Caco-2 (cell line): ENCODE results near the gene COQ10B. TPM values are rescaled to one million over a fixed set of nuclear protein-coding genes. Genes with fewer than 3 reads are reported as not detected.

ENCODE experiments used
- Bru-seq: library from RNA; stranded (reverse); fragments of 400-500 nt; gene quantifications from one replicate; lab custom pipeline; 2021; lab: Mats Ljungman, UMichigan
- BruChase-seq, 2 experiments: library from RNA; stranded (reverse); fragments of 400-500 nt; gene quantifications; one replicate each; lab custom pipeline; 2021; lab: Mats Ljungman, UMichigan
- BruUV-seq: library from RNA; stranded (reverse); fragments of 400-500 nt; replicated peaks from 2 replicates; lab custom pipeline; 2021; lab: Mats Ljungman, UMichigan
- CTCF ChIA-PET: fragments of 300-600 bp; sonication (Branson Sonifier 250); formaldehyde crosslinking; loops from one replicate; lab custom pipeline; 2022; ENCODE audit warnings: antibody characterized with exemption; lab: Charles Lee
- POLR2A ChIA-PET: fragments of 300-600 bp; sonication (Branson Sonifier 250); formaldehyde crosslinking; loops from one replicate; lab custom pipeline; 2022; ENCODE audit warnings: antibody characterized with exemption; lab: Charles Lee
- DNase-seq, 2 experiments: peaks; one replicate each; pipeline versions ENCODE4 v3.0.0 to v3.0.0-alpha.2; 2020 to 2022
- H3K27me3 ChIP-seq: replicated peaks from 2 replicates; pipeline ENCODE4 v1.6.0; 2011; ENCODE audit warnings: low read length; ENCODE audit not compliant: control insufficient read depth, insufficient read depth
- H3K36me3 ChIP-seq: 2 replicates; pipeline ENCODE4 v1.5.1; 2011; ENCODE audit warnings: low read length; ENCODE audit not compliant: control insufficient read depth, insufficient read depth
- H3K4me1 ChIP-seq: fragments of 250-450 bp; sonication (Bioruptor Pico); 2 replicates; pipeline ENCODE4 v1.5.1; 2020; ENCODE audit warnings: mild to moderate bottlenecking
- H3K4me3 ChIP-seq: 2 replicates; pipeline ENCODE4 v1.5.1; 2011; ENCODE audit warnings: low read depth, mild to moderate bottlenecking, control low read depth, low read length
- H3K9me3 ChIP-seq: fragments of 250-450 bp; sonication (Bioruptor Pico); 2 replicates; pipeline ENCODE4 v1.5.1; 2020; ENCODE audit warnings: mild to moderate bottlenecking, moderate library complexity
- H3K27ac Mint-ChIP-seq: one replicate; pipeline ENCODE4 v1.8.0; 2022; ENCODE audit warnings: mixed read lengths; ENCODE audit not compliant: unreplicated experiment
- H3K27me3 Mint-ChIP-seq: one replicate; pipeline ENCODE4 v1.8.0; 2022; ENCODE audit warnings: mixed read lengths; ENCODE audit not compliant: insufficient read depth, unreplicated experiment
- H3K36me3 Mint-ChIP-seq: one replicate; pipeline ENCODE4 v1.8.0; 2022; ENCODE audit warnings: mild to moderate bottlenecking, mixed read lengths; ENCODE audit not compliant: insufficient read depth, unreplicated experiment
- H3K4me1 Mint-ChIP-seq: one replicate; pipeline ENCODE4 v1.8.0; 2022; ENCODE audit warnings: low read depth, mixed read lengths; ENCODE audit not compliant: unreplicated experiment
- H3K4me3 Mint-ChIP-seq: one replicate; pipeline ENCODE4 v1.8.0; 2022; ENCODE audit warnings: mild to moderate bottlenecking, moderate library complexity, mixed read lengths; ENCODE audit not compliant: unreplicated experiment
- H3K9me3 Mint-ChIP-seq: one replicate; pipeline ENCODE4 v1.8.0; 2022; ENCODE audit warnings: mixed read lengths; ENCODE audit not compliant: unreplicated experiment
- intact Hi-C: fragments of 100-400 bp; cut with micrococcal nuclease; formaldehyde crosslinking; loops from one replicate; pipeline ENCODE4 v1.10.0; 2022; ENCODE audit not compliant: unreplicated experiment
- long read RNA-seq: library from polyadenylated mRNA; stranded (forward); transcript quantifications from one replicate; pipeline ENCODE4 v2.0.0, GENCODE V29; 2022
- total RNA-seq: library from RNA; stranded (reverse); gene quantifications from 2 replicates; pipeline ENCODE4 v1.2.3, GENCODE V29; 2022
- TF ChIP-seq, protein P1 (sequence below), 2 experiments: fragments of 200-600 bp in 1 of 2; IDR thresholded peaks; 1 replicate in 1 of 2; 2 replicates in 1 of 2; pipeline versions ENCODE4 v1.5.1 to v1.8.0; 2011 to 2022; ENCODE audit warnings: antibody characterized with exemption in 1 of 2, control low read depth in 1 of 2, inconsistent platforms in 1 of 2, low read depth in 1 of 2, low read length in 1 of 2, mild to moderate bottlenecking in 1 of 2, moderate library complexity in 1 of 2; ENCODE audit not compliant: insufficient read depth in 1 of 2, severe bottlenecking in 1 of 2, unreplicated experiment in 1 of 2

Gene COQ10B
- total RNA-seq (22.5 and 25.0 TPM in 2 replicates), Bru-seq, nascent RNA (percentile 78 among the genes with signal in this experiment), BruChase-seq, experiment 1, labeled RNA remaining after a 2-hour chase (percentile 86 among the genes with signal in this experiment), BruChase-seq, experiment 2, labeled RNA remaining after a 6-hour chase (percentile 74 among the genes with signal in this experiment)
- long read RNA-seq, transcript COQ10B-201 (5 exons, 2,239 nt) = major isoform, 102 of 112 reads
- long read RNA-seq, partial matches to known transcripts = 1 of 112 reads
- long read RNA-seq, other reads (novel, unspliced or antisense) = 3 of 112 reads

DNA sequence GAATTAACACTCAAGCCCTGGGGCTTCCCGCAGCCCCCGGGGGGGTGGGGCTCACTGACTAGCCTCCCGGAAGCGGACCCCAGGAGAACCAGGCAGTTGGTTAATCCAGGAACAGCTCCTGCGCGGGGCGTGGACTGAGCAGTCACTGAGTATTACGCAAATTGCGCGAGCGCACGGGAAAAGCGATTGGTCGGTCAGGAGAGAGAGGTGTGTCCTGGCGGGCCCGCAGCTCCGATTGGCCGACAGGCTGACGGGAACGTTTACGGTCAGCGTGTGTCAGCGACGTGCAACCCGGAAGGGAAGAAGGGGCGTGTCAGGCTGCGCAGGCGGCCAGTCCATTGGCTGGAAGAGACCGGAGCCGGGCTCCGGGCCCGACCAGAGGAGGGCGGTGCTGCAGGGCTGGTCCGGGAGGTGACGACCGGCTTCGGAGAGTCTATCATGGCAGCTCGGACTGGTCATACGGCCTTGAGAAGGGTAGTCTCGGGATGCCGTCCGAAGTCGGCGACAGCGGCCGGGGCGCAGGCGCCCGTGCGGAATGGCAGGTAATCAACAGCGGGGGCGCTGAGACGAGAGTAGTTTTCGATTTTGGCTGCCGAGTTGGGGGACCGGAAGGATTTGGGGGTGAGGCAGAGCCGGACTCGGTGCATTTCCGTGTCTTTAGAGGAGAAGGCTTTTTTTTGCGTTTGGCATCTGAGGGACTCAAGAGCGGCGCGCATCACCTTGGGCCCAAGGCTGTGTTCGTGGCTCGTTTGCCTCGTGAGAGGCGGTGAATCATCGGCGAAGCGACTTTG is at the start of gene COQ10B:
COQ10B (plus strand) TSS at position 430 of the 791 bp plus-strand sequence; CDS start at position 439, 9 bp downstream.
- intact Hi-C loops = loop anchor here (1.0 to 10.0 kb wide), 5 partner anchors 8 to 251 kb away; partner anchors contain the start of genes HSPE1, MARS2 and SF3B1
- Mint-ChIP-seq H3K27me3 (no peaks in the 10 kb centered on the region), H3K4me3 (peak within 1 kb of the TSS; percentile 92), H3K27ac (peak within 1 kb of the TSS; percentile 98), H3K9me3 (no peaks in the 10 kb centered on the region), H3K36me3 (peaks cover 29% of the 10 kb centered on the region), H3K4me1 (peaks cover 17% of the 10 kb centered on the region)
- peak within 1 kb of the TSS; percentile 71 for H3K4me3 ChIP-seq
- ChIA-PET POLR2A (interaction anchor here (0.5 to 4.0 kb wide), 13 partner anchors 9 to 550 kb away, joined by 3 to 64 read pairs (median 3); partner anchors contain the start of genes HSPD1, HSPE1, MARS2 and MOB4), CTCF (interaction anchor here (0.7 to 1.1 kb wide), 4 partner anchors 45 to 147 kb away, joined by 3 to 6 read pairs (median 4); partner anchors contain the start of genes HSPD1, HSPE1 and MOB4)
- DNase-seq = peak; percentile 99 to 100
- TF ChIP-seq, protein P1, sequence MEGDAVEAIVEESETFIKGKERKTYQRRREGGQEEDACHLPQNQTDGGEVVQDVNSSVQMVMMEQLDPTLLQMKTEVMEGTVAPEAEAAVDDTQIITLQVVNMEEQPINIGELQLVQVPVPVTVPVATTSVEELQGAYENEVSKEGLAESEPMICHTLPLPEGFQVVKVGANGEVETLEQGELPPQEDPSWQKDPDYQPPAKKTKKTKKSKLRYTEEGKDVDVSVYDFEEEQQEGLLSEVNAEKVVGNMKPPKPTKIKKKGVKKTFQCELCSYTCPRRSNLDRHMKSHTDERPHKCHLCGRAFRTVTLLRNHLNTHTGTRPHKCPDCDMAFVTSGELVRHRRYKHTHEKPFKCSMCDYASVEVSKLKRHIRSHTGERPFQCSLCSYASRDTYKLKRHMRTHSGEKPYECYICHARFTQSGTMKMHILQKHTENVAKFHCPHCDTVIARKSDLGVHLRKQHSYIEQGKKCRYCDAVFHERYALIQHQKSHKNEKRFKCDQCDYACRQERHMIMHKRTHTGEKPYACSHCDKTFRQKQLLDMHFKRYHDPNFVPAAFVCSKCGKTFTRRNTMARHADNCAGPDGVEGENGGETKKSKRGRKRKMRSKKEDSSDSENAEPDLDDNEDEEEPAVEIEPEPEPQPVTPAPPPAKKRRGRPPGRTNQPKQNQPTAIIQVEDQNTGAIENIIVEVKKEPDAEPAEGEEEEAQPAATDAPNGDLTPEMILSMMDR (IDR thresholded peaks at IDR 0.05; ENCODE audit: insufficient read depth in 1 of 2, low read depth in 1 of 2, low read length in 1 of 2, severe bottlenecking in 1 of 2, unreplicated experiment in 1 of 2) = peak in 1 of 2 experiments; percentile 46
- H3K9me3 ChIP-seq = no peaks in the 10 kb centered on the region; the same call in 1 of the 2 replicates
- H3K27me3 ChIP-seq = no peaks in the 10 kb centered on the region
- peaks cover 16% of the 10 kb centered on the region for H3K4me1 ChIP-seq
- BruUV-seq = no TSS peak
- no peaks in the 10 kb centered on the region for H3K36me3 ChIP-seq

DNA sequence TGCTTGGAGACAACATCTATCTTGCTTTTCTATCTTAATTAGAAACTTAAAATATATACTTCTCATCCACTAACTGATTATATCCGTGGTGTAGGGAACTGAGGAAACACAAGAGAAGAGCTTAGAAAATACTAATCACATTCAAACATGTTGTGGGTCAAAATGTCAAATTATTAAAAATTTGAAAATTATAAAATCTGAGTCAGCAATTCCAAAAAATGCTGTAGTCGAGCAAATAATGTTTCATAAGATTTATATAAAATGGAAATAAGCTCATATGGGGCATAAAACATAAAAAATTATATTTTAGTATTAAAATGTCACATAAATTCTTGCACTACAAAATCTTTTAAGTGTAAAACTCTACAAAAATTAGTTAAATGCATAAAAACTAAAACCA is 47.8 kb upstream of the COQ10B start:
- H3K36me3 ChIP-seq = peaks cover 1% of the 10 kb centered on the region; the same call in 1 of the 2 replicates
- intact Hi-C loops = no loop called here
- Mint-ChIP-seq H3K27me3 (no peaks in the 10 kb centered on the region), H3K4me3 (no peak overlapping the region), H3K36me3 (peaks cover 83% of the 10 kb centered on the region), H3K9me3 (no peaks in the 10 kb centered on the region), H3K4me1 (no peaks in the 10 kb centered on the region), H3K27ac (no peak overlapping the region)
- DNase-seq = no peak
- ChIA-PET CTCF (no interaction called here), POLR2A (no interaction called here)
- no peaks in the 10 kb centered on the region for H3K27me3 ChIP-seq
- BruUV-seq = no TSS peak
- H3K4me1 ChIP-seq = no peaks in the 10 kb centered on the region
- no peak overlapping the region for H3K4me3 ChIP-seq
- H3K9me3 ChIP-seq = no peaks in the 10 kb centered on the region
- TF ChIP-seq, protein P1 (IDR thresholded peaks at IDR 0.05; ENCODE audit: insufficient read depth in 1 of 2, low read depth in 1 of 2, low read length in 1 of 2, severe bottlenecking in 1 of 2, unreplicated experiment in 1 of 2) = no peak

DNA sequence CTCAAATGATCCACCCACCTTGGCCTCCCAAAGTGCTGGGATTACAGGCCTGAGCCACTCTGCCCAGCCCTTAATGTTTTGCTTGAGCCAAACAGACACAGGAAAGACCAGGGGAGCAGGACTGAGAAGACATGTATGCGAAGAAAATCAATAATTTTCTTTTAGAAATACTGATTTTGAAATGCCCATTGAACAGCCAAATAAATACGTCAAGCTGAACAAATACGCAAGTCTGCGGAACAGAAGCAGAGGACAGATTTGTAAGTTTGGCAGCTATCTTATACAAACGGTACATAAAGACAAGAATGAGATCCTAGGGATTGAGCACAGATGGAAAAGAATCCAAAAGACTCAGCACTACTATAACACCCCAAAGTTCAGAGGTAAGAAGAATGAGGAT is 39.3 kb upstream of the COQ10B start:
- peaks cover 4% of the 10 kb centered on the region for H3K36me3 ChIP-seq
- no TSS peak for BruUV-seq
- H3K4me3 ChIP-seq = no peak overlapping the region
- Mint-ChIP-seq H3K4me1 (no peaks in the 10 kb centered on the region), H3K36me3 (peaks cover 87% of the 10 kb centered on the region), H3K27ac (no peak overlapping the region), H3K9me3 (no peaks in the 10 kb centered on the region), H3K4me3 (no peak overlapping the region), H3K27me3 (no peaks in the 10 kb centered on the region)
- H3K4me1 ChIP-seq = no peaks in the 10 kb centered on the region
- no peaks in the 10 kb centered on the region for H3K9me3 ChIP-seq
- H3K27me3 ChIP-seq = no peaks in the 10 kb centered on the region
- DNase-seq = no peak
- intact Hi-C loops = no loop called here
- ChIA-PET POLR2A (no interaction called here), CTCF (no interaction called here)
- TF ChIP-seq, protein P1 (IDR thresholded peaks at IDR 0.05; ENCODE audit: insufficient read depth in 1 of 2, low read depth in 1 of 2, low read length in 1 of 2, severe bottlenecking in 1 of 2, unreplicated experiment in 1 of 2) = no peak
